Activated CD4-positive, alpha-beta T cell treated with anti-CD3 and anti-CD28 coated beads, Interleukin-10, Interleukin-2, amounts not matched to agents 100 ng/mL and 50 ng/mL, durations not matched to agents 16 hours and 8 hours (primary cell): ENCODE measurements around the gene C14orf132.

Source experiments
- DNase-seq: peaks from one replicate; pipeline ENCODE4 v3.0.0-alpha.2; 2020

C14orf132 gene

DNA sequence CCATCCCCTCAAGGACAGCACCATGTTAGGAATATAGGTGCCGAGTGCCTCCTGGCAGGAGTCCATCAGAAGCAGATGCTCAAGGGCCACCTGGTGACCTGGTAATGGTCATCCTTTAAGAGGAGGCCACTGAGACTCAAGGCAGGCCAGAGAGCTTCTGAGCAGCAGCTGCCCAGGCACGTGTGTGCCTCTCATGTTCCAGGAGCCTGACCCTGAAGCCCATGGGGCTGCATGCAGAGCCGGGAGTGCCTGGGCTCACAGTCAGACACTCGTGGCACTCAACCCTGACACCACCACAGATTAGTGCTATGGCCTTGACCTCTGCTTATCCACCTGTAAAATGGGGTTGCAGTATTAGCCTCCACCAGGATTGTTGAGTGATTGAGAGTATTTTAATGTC is 45.6 kb downstream of the C14orf132 start:
- no peak for DNase-seq

DNA sequence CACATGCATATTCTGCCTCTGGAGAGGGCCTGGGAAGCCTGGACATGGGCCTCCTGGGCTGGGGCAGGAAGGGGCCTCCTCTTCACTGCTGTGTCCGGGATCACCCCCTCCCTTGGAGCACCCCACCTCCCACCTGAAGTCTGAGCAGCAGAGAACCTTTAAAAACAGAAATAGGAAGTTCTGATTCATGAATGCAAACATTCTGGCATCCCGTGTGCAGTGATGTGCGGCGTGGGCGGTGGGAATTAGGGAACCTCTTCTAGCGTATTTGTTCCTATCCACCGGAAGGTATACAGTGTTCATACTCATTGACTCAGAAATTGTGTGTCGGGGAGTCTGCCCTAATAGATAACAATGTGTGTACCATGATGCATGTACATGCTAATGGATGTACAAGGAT is 46.2 kb downstream of the C14orf132 start:
- no peak for DNase-seq

DNA sequence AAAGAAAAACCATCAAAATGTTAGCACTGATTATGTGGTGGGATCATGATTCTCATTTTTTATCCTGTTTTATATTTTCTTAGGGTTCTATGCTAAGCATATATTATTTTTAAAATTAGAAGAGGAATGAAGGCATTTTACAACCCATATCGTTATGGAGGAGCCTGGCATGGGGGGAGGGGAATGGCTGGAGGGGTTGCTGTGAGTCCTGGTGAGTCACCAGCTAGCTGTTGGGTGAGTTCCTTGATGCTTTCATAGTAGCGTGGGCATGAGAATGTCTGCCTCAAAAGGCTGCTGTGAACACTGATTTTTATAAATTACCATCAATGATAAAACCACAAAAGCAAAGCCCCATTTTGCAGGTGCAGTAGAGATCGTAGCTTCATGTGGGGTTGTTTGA is 46.9 kb downstream of the C14orf132 start:
- DNase-seq: no peak

DNA sequence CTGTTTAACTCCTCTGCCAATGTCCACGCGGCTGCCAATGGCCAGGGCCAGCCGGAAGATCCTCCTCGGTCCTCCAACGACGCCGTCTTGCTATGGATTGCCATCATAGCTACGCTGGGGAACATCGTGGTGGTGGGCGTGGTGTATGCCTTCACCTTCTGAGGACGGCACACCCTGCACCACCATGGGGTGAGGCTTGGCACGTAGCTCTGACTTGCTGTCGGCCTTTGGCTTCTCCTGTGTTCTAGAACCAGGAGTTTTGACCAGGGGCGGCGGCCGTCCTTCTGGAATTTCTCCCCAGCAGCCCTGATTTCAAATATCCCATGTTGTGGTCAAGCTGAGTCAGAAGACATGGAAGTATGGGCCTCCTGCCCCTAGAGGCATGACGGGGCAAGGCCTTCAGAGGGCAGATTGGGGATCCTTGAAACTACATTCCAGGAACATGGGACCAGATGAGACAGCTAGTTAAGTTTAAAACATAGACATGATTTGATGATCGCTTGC is 47.5 kb downstream of the C14orf132 start:
- no peak for DNase-seq

DNA sequence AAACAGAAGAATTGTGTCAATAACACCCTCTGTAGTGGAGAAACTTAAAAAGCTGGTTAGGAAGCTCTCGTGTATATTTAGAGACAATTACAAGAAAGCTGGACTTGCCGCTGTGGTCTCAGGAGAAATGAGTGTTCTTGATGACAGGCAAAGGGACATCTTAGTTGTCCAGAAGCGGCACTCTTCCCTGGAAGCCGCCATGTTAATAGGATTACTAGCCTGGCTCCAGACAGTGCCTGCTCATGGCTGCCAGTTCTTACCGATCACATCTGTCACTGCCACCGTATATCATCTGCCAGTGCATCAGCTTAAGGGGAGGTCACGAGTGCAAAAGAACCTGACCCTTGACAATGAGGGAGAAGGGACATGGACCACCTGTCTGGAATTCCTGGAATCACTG is 48.9 kb downstream of the C14orf132 start:
- DNase-seq: no peak

DNA sequence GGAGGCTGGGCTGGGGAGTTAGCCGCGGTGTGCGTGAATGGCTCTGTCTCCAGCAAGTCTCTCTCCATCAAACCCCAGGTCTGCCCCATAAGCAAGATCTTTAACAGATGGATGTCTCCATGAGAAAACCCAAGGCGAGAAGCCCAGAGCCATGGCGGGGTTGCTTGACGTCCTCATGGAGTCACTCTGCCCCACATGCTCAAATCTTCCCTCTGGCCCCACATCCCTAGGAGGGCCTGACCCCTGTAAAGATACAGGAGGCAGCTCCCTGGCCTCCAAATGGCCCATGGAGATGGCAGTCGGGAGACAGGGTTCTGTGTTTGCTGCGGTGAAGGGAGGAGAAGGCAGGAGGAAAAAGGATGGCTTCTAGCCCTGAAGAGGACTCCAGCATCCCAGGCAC is 49.3 kb downstream of the C14orf132 start:
- DNase-seq: no peak

DNA sequence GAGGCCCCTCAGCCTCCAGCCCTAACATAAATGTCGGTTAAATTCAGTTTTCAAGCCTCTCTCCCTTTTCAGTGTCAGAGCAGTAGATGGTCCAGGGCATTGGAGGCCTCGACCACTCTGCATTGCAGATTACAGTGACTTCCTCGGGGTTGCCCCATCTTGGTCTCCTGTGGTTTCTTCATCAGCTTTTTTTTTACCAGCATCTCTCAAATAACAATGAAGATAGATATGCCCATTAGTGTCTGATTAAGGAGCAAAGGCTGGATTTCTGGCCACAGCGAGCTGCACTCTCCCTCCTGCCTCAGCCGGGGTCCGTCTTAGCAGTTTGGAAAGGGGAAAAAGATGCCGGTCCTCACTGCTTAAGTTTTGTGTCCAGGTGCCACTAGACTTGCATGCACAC is 49.7 kb downstream of the C14orf132 start:
- DNase-seq: no peak

DNA sequence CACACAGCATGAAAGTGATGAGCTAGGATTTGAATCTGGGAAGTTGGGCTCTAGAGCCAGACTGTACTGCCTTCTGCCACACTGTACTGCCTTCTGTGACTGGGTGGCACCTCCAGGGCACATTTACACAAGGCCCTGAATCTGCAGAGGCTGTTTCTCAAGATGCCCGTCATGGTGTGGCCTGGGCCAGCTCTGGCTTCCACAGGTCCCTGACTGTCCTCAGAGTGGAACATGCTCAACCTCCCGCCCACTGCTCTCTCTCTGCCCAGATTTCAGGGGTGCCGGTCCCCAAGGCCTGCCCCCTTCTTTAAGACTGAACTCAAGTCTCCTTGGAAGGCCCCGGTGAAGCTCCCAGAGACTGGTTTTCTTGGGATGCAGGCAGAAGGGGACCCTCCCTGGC is 50.2 kb downstream of the C14orf132 start:
- DNase-seq: no peak

DNA sequence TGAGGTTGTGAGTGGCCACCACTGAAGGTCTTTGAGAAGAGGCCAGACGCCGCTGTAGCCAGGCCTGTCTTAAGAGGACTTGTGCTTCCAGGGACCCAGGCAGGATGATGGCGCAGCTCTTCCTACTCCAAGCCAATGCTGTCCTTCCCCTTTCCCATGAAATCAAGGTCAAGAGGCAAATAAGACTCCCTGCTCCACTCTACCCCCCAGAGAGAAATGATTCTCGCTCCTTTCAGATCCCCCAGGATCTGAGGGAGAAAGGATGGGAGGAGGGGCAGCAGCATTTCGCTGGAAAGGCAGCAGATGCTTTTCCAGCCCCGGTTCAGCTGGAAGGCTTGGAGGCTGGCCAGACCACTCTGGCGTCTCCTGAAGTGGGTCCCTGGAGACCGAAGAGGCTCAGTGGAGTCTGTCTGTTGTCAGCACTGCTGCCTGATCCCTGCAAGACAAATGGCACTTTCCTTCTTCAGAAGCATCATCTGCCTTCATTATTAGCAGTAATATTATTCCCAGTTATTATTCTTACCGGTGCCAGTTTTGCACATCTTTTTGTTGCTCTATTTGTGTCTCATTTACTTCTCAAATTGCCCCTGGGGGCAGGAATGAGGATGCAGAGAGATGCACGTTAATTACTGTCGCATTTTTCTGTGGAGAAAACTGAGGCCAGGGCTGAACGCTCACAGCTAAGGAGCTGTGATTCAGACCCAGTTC is 51.4 kb downstream of the C14orf132 start:
- DNase-seq: no peak

DNA sequence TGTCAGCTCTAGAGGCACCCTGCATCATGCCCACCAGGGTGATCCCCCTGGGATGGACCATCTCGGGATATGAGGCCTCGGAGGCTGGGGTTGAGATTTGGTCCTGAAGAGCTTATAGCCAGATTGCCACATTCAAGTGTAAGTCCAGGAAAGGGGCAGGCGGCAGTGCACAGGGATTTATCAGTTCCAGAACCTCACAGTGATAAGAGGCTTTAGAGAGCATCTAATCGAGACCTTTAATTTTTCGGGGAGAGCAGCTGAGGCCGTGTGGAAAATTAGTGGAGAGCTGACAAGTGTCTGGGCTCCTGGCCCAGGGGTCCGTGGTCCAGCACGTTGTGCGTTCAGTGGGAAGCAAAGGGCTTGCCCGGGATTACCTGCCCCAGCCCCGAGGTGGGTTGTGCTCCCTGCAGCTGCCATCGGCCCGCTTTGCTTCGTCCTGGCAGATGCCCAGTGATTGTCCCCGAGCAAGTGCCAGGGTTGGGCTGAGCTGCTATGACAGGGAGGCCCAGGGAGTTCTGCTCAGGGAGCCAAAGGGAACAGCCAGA is 52.1 kb downstream of the C14orf132 start:
- no peak for DNase-seq

DNA sequence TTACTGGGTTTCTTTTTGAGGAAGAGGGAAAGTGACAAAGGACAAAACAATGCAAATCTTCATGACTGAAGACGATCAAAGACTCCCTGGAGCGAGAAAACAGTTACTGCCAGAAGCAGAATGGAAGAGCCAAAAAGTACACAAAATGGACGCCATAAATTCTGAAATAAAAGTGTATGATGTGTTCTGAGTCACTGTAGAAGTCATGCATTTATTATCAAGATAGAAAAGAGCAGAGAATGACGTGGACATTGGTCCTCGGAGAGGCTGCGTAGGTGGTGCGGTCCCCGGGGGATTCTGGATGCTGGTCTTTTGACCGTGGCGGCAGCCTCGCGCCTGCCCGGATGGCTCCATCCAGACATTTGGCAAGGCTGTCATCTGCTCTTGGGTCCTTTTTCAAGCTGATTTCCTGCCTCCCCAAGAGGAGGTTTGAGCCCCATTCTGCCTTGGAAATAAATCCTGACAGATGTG is 52.8 kb downstream of the C14orf132 start:
- DNase-seq: no peak

DNA sequence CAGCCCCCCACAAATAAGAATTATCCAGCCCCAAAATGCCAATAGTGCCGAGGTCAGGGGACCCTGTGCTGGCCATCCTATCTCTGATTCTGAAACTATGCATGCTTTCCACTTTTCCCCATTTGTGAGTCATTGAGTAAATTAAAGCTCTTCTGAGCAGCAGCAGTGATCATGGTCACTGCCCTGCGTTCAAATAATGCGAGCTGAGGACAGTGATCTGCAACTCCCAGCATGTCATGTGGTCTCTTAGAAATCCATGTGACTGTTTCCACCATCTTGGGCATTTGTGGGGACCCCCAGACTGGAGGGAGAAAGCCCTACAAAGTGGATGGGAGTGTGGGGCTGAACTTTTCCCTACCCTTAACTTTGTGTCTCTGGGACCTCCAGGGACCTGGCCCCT is 53.8 kb downstream of the C14orf132 start:
- no peak for DNase-seq

DNA sequence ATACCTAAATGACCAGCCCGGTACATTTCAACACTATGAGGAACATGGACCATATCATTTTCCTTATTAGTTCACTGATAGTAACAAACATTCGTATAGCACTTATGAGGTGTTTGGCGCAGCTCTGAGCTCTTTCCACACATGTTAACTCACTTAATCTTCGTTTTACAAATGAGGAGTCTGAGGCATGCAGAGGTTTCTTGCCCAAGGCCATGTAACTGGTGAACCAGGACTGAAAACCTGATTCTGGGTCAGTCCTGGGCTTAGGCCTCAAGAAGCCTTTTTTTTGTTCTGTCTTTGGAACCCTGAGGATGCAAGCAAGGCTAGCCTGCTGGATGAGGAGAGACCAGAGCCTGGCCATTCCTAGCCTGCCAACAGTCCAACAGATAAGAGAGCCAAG is 55.0 kb downstream of the C14orf132 start:
- no peak for DNase-seq

DNA sequence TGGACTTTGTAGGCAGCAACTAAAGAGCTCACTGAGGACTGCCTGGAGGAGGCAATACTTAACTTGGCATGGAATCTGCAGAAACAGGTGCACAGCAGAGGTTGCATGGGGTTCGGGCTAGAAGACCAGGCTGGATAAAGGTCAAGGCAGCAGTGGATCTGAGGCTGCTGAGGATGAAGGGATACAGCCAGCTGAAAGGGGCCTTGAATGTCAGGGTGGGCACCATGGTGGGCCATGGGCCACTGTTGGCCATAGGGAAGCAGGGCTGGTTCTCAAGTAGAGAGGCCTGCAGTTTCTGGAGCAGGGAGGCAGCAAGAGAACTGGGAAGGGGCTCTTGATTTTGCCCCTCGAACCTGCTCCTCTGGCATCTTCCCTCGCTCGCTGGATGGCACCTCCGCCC is 55.5 kb downstream of the C14orf132 start:
- DNase-seq: no peak

DNA sequence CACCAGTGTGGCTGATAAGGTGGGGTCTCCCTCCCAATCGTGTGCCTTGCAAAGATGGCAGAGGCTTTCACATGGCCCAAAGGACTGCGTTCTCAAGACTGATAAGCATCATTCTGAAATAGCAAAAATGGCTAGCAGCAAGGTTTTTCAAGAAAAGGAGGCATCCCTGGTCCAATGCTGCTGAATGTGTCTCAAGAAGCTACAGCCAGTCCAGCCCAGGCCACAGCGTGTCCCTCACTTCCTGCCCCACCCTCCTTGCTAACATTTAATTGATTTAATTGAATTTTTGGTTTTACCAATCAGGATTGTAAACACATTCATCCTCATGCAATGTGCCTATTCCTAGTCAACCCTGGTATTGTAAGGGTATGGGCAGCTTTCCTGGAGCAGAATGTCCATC is 55.9 kb downstream of the C14orf132 start:
- no peak for DNase-seq

DNA sequence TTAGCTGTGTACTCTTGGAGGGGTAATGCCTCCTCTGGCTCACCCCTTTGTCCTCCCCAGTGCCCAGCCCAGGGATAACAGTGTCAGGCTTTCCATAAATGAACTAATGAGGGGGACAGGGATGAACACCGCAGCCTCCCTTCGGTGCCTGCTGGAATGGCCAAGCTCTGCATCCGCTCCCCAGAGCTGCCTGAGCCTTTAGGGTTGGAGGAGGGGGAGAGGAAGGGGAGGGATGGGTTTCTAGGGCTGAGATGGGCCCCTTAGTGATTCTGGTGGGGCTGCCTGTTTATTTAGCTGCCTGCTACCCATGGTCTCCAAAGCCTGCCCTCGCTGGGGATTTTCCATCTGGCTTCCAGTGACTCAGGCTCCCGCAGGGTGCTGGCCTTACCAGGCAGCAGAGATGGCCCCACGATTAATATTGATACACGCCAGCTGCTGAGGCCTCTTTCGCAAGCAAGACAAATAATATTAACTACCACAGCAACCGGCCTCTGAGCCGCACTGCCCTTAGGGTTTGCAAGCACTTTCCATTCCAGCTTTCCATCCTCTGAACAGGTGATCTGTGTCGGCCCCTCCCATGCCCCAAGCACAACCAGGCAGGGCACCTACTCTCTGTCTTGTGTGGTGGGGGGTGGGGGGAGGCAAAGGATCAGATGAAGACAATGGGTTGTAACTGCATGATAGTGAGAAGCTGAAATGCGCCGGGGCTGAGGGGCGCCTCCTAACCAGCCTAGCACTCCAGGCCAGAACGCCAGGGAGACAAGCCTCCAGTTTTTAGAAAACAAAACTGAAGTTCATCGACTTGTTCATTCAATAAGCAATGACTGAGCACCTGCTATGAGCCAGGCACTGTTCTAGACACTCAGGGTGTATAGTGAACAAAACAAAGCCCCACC is 56.7 kb downstream of the C14orf132 start:
- DNase-seq: no peak

DNA sequence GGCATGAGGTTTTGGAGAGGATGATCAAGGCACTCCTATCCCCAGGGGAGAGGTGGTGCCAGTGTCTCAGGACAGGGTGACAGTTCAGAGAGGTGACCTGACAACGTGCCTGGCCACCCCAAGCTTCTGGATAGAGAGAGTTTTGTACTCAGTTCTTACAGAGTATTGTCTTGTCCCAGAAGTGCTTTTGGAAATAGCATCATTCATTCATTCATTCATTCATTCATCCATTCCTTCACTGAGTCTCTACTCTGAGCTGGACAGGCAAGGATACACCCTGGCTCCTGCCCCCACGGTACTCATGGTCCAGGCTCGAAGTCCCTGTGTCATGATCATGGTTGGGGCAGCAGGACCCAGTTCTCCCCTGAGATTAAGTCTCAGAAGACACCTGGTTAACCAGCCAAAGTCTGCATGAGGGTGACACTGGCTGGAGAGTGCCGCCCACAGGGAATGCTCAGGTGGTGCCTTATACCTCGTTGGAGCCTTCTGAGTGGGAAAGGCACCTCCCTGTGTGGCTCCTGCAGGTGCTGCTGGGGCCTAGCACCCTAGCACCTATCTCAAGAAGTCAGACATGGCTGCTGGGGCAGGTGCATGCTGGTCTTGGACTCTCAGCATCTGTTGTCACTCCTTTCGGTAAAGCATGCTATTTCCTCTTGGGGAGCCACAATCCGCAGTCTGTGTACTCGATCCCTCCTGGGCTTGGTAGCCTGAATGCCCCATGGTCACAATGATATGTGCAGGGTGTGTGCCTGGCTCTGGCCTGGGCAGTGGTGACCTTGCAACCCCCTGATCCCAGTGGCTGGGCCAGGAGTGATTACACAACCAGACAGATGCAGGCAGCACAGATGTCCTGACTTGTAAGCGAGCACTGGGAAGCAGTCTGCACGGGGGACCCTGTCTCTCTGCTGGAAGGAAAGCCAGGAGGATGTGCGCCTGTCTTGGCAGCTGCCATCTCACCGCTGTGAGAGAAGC is 57.8 kb downstream of the C14orf132 start:
- no peak for DNase-seq

DNA sequence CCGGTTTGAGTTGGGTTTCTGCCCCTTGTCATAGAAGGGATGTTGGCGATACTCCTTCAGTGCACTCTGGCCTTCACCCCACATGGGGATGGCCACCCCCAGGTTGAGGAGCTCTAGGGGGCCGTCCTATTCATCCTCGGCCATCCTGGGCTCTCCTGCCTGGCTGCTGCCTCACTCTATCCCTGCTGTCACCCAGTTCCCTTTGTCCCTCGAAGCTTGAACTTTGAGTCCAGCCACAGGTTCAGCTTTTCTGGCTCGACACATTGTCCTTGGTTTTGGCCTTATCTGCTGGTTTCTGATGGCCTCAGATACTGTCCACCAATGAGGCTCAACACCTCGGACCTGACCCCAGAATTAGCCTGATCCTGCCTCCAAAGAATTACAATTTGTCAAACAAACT is 58.6 kb downstream of the C14orf132 start:
- no peak for DNase-seq

DNA sequence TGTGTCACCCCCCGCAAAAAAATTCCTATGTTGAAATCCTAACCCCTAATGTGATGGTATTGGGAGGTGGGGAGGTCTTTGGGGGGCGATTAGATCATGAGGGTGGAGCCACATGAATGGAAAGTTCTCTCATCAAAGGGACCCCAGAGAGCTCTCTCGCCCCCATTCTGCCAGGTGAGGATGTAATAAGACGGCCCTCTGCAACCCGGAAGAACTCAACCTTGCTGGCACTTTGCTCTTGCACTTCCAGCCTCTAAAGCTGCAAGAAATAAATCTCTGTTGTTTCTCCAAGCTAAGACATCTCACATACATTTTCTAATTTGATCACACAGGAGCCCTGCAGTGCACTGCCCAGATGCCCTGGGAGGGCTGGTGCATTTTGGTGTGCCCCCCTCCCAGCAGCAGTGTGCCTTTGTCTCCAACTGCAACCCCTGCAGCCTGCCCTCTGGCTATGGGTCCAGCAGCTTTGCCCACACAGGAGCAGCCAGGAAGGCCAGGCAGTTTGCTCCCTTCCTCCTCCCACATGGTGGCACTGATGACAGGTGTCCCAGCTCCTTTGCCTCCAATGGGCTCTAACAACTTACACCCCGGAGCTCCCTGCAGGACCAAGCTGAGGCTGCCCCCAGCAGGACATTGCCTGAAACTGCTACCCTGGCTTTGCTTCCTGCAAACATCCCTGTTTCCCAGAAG is 59.3 kb downstream of the C14orf132 start:
- peak; percentile 32 for DNase-seq

DNA sequence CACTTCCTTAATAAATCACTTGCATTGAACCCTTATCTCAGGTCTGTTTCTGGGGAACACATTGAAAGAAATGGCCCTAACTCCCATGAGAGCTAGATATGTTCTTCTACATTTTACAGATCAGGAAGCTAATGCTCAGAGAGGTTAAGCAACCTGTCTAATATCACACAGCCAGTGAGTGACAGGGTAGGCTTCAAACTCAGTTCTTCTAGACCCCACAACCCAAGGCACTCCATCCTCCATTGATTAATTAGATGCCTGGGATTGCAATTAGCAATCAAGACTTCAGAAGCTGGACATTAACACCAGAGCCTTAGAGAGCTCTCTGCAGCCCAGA is 59.8 kb downstream of the C14orf132 start:
- no peak for DNase-seq

DNA sequence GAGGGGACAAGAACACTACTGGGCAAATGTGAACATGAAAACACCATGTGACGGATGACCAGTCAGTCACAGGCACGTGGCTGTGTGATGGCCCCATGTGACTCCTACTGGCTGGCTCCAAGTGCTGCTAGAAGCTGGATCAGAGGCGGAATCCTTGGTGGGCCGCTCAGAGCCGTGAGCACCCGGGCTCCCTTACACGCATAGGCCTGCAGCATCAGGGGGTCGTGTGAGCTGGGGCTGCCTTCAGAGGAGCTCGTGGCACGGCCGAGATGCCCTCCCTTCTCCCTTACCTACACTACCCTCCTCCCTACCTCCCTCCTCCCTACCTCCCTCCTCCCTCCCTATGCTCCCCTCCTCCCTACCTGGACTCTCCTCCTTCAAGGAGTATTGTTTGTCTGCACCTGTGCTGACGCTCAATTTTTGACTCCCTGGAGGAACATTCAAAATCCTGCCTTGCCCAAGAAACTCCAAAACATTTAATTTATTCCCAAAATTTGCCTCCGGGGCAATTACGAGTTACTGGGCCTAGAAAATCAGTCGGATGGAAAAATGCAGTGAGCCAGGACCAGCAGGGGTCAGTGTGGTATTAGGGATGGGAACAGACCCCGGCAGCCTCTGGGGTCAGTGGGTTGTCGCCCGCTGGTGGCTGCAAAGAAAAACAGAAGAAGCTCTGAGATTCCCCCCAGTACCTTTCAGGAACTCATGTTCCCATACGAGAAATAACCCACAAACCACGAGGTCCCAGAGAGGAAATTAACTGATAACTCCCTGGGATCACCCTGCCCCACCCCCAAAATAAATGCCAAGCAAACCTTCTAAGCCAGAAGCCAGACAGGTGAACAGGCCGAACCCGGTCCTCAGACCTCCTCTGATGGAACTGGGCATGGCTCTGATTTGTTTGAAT is 61.3 kb downstream of the C14orf132 start:
- peak; percentile 68 for DNase-seq
